SK-N-SH (cell line): ENCODE measurements around the gene SCYGR5. TPM values are rescaled to one million over a fixed set of nuclear protein-coding genes. Genes with fewer than 3 reads are reported as not detected.
"Not testable (repeated sequence)": the region's sequence is repeated elsewhere in the genome, so short reads cannot be mapped to it uniquely, and the experiment has no call there.

Experiments used
- CTCF ChIA-PET: fragments of 300-600, 350-600 bp; formaldehyde crosslinking; extraction: SDS; loops from one replicate; lab custom pipeline; 2021; lab: Yijun Ruan, JAX
- POLR2A ChIA-PET: fragments of 350-600 bp; sonication (Branson Sonifier 250); formaldehyde crosslinking; extraction: SDS; loops from one replicate; lab custom pipeline; 2020; ENCODE audit warnings: antibody characterized with exemption, inconsistent platforms; lab: Yijun Ruan, JAX
- DNase-seq: peaks from one replicate; pipeline ENCODE4 v3.0.0; 2012
- H2AFZ ChIP-seq: fragments of 200-600 bp; sonication (generic); 2 replicates; pipeline ENCODE4 v1.8.1; 2016; ENCODE audit warnings: antibody characterized with exemption, mild to moderate bottlenecking, low read depth
- H3F3A ChIP-seq: fragments of 200-600 bp; sonication (generic); replicated peaks from 2 replicates; pipeline ENCODE3; 2016; ENCODE audit warnings: antibody characterized with exemption, mild to moderate bottlenecking; ENCODE audit not compliant: insufficient read depth
- H3K27ac ChIP-seq, 2 experiments: fragments of 200-500 bp in 1 of 2; fragments of 200-600 bp in 1 of 2; sonication (Bioruptor generic) in 1 of 2; sonication (generic), shearing (Covaris generic) in 1 of 2; 2 replicates each; pipeline versions ENCODE4 v1.5.1 to v1.6.1; 2014 to 2016; ENCODE audit warnings: low read depth in 2 of 2, inconsistent platforms in 1 of 2, low read length in 1 of 2, mild to moderate bottlenecking in 1 of 2, mixed read lengths in 1 of 2
- H3K27me3 ChIP-seq: fragments of 200-600 bp; sonication (generic), shearing (Covaris generic); 2 replicates; pipeline ENCODE4 v1.6.1; 2016; ENCODE audit warnings: mixed run types; ENCODE audit not compliant: insufficient read depth
- H3K36me3 ChIP-seq, 2 experiments: fragments of 200-500 bp in 1 of 2; fragments of 200-600 bp in 1 of 2; sonication (Bioruptor generic) in 1 of 2; sonication (generic) in 1 of 2; replicated peaks in 1 of 2; 2 replicates each; pipeline versions ENCODE3 to v1.5.1; 2014 to 2016; ENCODE audit warnings: low read length in 1 of 2, mild to moderate bottlenecking in 1 of 2; ENCODE audit not compliant: insufficient read depth in 2 of 2, control insufficient read depth in 1 of 2
- H3K4me1 ChIP-seq, 2 experiments: fragments of 200-500 bp in 1 of 2; fragments of 200-600 bp in 1 of 2; sonication (Bioruptor generic) in 1 of 2; sonication (generic), shearing (Covaris generic) in 1 of 2; 2 replicates each; pipeline versions ENCODE4 v1.5.1 to v1.6.1; 2014 to 2016; ENCODE audit warnings: low read depth in 1 of 2, low read length in 1 of 2, mixed run types in 1 of 2; ENCODE audit not compliant: insufficient read depth in 2 of 2, control insufficient read depth in 1 of 2
- H3K4me2 ChIP-seq: fragments of 200-600 bp; sonication (generic), shearing (Covaris generic); 2 replicates; pipeline ENCODE4 v1.6.1; 2017; ENCODE audit warnings: mixed run types
- H3K4me3 ChIP-seq, 2 experiments: fragments of 200-500 bp in 1 of 2; fragments of 200-600 bp in 1 of 2; sonication (Bioruptor generic) in 1 of 2; sonication (generic), shearing (Covaris generic) in 1 of 2; 2 replicates each; pipeline versions ENCODE4 v1.5.1 to v1.8.1; 2014 to 2016; ENCODE audit warnings: low read depth in 2 of 2, inconsistent platforms in 1 of 2, low read length in 1 of 2, mild to moderate bottlenecking in 1 of 2, mixed read lengths in 1 of 2, moderate library complexity in 1 of 2
- H3K79me2 ChIP-seq: fragments of 200-600 bp; sonication (generic); 2 replicates; pipeline ENCODE4 v1.8.1; 2017; ENCODE audit warnings: mild to moderate bottlenecking; ENCODE audit not compliant: insufficient read depth
- H3K9ac ChIP-seq: fragments of 200-600 bp; sonication (generic); 2 replicates; pipeline ENCODE4 v1.6.1; 2017; ENCODE audit warnings: mixed run types
- H3K9me2 ChIP-seq: fragments of 200-600 bp; sonication (generic); 2 replicates; pipeline ENCODE4 v1.6.1; 2017; ENCODE audit warnings: mixed run types
- H3K9me3 ChIP-seq: fragments of 200-600 bp; sonication (generic); 2 replicates; pipeline ENCODE4 v1.6.1; 2017; ENCODE audit warnings: mixed run types, mild to moderate bottlenecking, moderate library complexity
- H4K20me1 ChIP-seq: fragments of 200-600 bp; sonication (generic); 2 replicates; pipeline ENCODE4 v1.6.1; 2017; ENCODE audit warnings: mild to moderate bottlenecking, mixed run types; ENCODE audit not compliant: insufficient read depth
- ELF1 ChIP-seq: IDR thresholded peaks from 2 replicates; pipeline ENCODE4 v1.4.0; 2012
- GABPA ChIP-seq: IDR thresholded peaks from 2 replicates; pipeline ENCODE4 v1.4.0; 2012; ENCODE audit warnings: low read depth, mild to moderate bottlenecking
- MXI1 ChIP-seq: IDR thresholded peaks from 2 replicates; pipeline ENCODE4 v1.6.1; 2012; ENCODE audit warnings: mild to moderate bottlenecking, low read depth, low read length, improper control_type of control experiment
- NFIC ChIP-seq: IDR thresholded peaks from 2 replicates; pipeline ENCODE4 v1.4.0; 2012; ENCODE audit warnings: borderline replicate concordance
- POLR2AphosphoS5 ChIP-seq: IDR thresholded peaks from 2 replicates; pipeline ENCODE4 v1.6.1; 2012; ENCODE audit warnings: low read depth, low read length
- RAD21 ChIP-seq: IDR thresholded peaks from 2 replicates; pipeline ENCODE4 v1.6.1; 2012; ENCODE audit warnings: mild to moderate bottlenecking, low read length
- RCOR1 ChIP-seq: fragments of 150-350 bp; IDR thresholded peaks from 2 replicates; pipeline ENCODE4 v1.6.1; 2017; ENCODE audit warnings: antibody characterized with exemption, low read length
- RFX5 ChIP-seq: IDR thresholded peaks from 2 replicates; pipeline ENCODE4 v1.6.1; 2012; ENCODE audit warnings: mild to moderate bottlenecking, improper control_type of control experiment, low read length
- RXRA ChIP-seq: IDR thresholded peaks from 2 replicates; pipeline ENCODE4 v1.4.0; 2012; ENCODE audit warnings: low read depth, mild to moderate bottlenecking, borderline replicate concordance
- TAF1 ChIP-seq: IDR thresholded peaks from 2 replicates; pipeline ENCODE4 v1.6.1; 2012; ENCODE audit warnings: low read depth, mild to moderate bottlenecking, low read length, moderate library complexity, borderline replicate concordance
- YY1 ChIP-seq: IDR thresholded peaks from 2 replicates; pipeline ENCODE4 v1.4.0; 2012; ENCODE audit warnings: low read depth, mild to moderate bottlenecking
- WGBS: methylation state at CpG from one replicate; pipeline ENCODE4 v1.1.6; 2017; ENCODE audit warnings: low lambda C conversion rate; 5-methylcytosine and 5-hydroxymethylcytosine counted together
- polyA plus RNA-seq, 3 experiments: library from polyadenylated mRNA; depleted of rRNA; stranded (reverse); fragments of >200 nt; gene quantifications; 2 replicates each; pipeline ENCODE4 v1.2.3, GENCODE V29; 2012
- TF ChIP-seq, protein P1 (sequence below): fragments of 150-350 bp; IDR thresholded peaks from 2 replicates; pipeline ENCODE4 v1.6.1; 2017; ENCODE audit warnings: antibody characterized with exemption, low read length, low read depth, borderline replicate concordance
- TF ChIP-seq, protein P2 (sequence below): IDR thresholded peaks from 2 replicates; pipeline ENCODE4 v1.4.0; 2012; ENCODE audit warnings: low read depth

SCYGR5 gene
- polyA plus RNA-seq, 1 of the 3 experiments (the other 2 are of a cell fraction): not detected

DNA sequence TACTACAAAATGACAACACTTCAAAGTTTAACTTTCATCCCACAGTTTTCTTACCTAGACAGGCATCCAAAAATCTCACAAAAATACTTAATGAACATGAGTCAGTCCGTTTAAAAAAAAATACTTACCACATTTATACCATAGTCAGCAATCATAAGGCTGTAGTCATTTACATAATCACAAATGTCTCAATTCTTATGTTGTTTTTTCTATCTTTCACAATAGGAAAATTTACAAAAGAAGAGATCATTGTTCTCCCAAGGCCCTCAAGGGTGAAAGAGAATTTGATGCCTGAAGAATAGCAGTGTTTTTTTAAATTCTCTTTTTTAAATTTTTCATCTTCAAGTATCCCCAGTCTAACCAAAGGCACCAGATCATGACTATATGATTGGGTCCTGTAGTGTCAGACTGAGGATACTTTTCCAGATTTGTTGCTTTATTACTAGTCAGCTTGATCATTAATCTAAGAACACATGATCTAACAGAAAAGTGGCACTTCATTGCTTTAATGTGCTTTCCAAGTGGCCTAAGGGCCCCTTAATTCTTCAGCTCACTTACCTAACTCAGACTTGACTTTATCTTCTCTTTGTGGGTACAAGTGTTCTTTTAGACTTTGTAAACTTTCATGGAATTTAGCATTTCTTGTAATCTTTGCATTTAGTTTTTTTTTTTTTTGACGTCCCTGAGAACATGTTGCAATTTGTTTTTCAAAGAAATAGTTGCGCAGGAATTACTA, 4.7 kb downstream of the SCYGR5 start:
- H3K36me3 ChIP-seq: no peaks in the 10 kb centered on the region
- H3K27ac ChIP-seq: no peak overlapping the region
- H4K20me1 ChIP-seq: no peaks in the 10 kb centered on the region
- no peaks in the 10 kb centered on the region for H3K9me2 ChIP-seq
- ChIA-PET CTCF (no interaction called here), POLR2A (no interaction called here)
- no peak overlapping the region for H3K4me2 ChIP-seq
- 25% methylated on average over 3 of the region's 3 CpGs for WGBS
- no peaks in the 10 kb centered on the region for H3K79me2 ChIP-seq
- TF ChIP-seq TAF1: no peak
- no peak for TF ChIP-seq YY1
- TF ChIP-seq RCOR1: no peak
- TF ChIP-seq, protein P1, sequence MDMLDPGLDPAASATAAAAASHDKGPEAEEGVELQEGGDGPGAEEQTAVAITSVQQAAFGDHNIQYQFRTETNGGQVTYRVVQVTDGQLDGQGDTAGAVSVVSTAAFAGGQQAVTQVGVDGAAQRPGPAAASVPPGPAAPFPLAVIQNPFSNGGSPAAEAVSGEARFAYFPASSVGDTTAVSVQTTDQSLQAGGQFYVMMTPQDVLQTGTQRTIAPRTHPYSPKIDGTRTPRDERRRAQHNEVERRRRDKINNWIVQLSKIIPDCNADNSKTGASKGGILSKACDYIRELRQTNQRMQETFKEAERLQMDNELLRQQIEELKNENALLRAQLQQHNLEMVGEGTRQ: no peak
- no peak for TF ChIP-seq RFX5
- no peak for TF ChIP-seq GABPA
- TF ChIP-seq RAD21: no peak
- TF ChIP-seq RXRA: no peak
- no peaks in the 10 kb centered on the region for H3F3A ChIP-seq
- no peaks in the 10 kb centered on the region; the same call in 1 of the 2 replicates for H3K27me3 ChIP-seq
- H3K4me1 ChIP-seq: no peaks in the 10 kb centered on the region
- H3K9ac ChIP-seq: no peak overlapping the region
- no peak for DNase-seq
- H3K4me3 ChIP-seq: no peak overlapping the region
- no peak overlapping the region for H2AFZ ChIP-seq
- H3K9me3 ChIP-seq: no peaks in the 10 kb centered on the region

- H3K4me3 ChIP-seq, H3K4me2 ChIP-seq, H3K9me2 ChIP-seq, H2AFZ ChIP-seq, H3F3A ChIP-seq, H4K20me1 ChIP-seq, H3K9ac ChIP-seq, H3K4me1 ChIP-seq, H3K27ac ChIP-seq, POLR2A ChIA-PET, H3K27me3 ChIP-seq, H3K36me3 ChIP-seq, H3K9me3 ChIP-seq, H3K79me2 ChIP-seq, DNase-seq: not testable (repeated sequence)
- WGBS: 31% methylated on average over 5 of the region's 5 CpGs
- CTCF ChIA-PET: interaction anchor here (1.6 to 1.8 kb wide), 2 partner anchors 15 to 16 kb away, joined by 4 read pairs; no protein-coding TSS in a partner anchor
These were observed 7.0 kb downstream of the SCYGR5 start for GRCh38 chr2:227673620-227674019.

GRCh38 chr2:227674485-227674884, 7.9 kb downstream of the SCYGR5 start:
- H3K79me2 ChIP-seq: no peaks in the 10 kb centered on the region
- H3K9me2 ChIP-seq: no peaks in the 10 kb centered on the region
- H3K9me3 ChIP-seq: no peaks in the 10 kb centered on the region
- no peak overlapping the region for H3K4me2 ChIP-seq
- no peaks in the 10 kb centered on the region for H3K36me3 ChIP-seq
- DNase-seq: no peak
- H3K9ac ChIP-seq: no peak overlapping the region
- no peaks in the 10 kb centered on the region for H4K20me1 ChIP-seq
- no peaks in the 10 kb centered on the region for H3F3A ChIP-seq
- WGBS: 44% methylated on average over 5 of the region's 5 CpGs
- no peak overlapping the region for H3K27ac ChIP-seq
- H3K27me3 ChIP-seq: no peaks in the 10 kb centered on the region; the same call in 1 of the 2 replicates
- H2AFZ ChIP-seq: no peak overlapping the region
- no peak overlapping the region for H3K4me3 ChIP-seq
- ChIA-PET CTCF (interaction anchor here (1.6 kb wide), 1 partner anchor 16 kb away, joined by 4 read pairs; no protein-coding TSS in a partner anchor), POLR2A (no interaction called here)
- H3K4me1 ChIP-seq: no peaks in the 10 kb centered on the region
- TF ChIP-seq RAD21 (no peak), MXI1 (no peak), ELF1 (no peak), POLR2AphosphoS5 (no peak), NFIC (no peak)
- TF ChIP-seq, protein P2, sequence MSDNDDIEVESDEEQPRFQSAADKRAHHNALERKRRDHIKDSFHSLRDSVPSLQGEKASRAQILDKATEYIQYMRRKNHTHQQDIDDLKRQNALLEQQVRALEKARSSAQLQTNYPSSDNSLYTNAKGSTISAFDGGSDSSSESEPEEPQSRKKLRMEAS: no peak
- TF ChIP-seq, protein P1: no peak
- TF ChIP-seq, all 33 proteins: peak for 0
